Right lobe of liver (tissue), 4 donors: ENCODE measurements around the gene LHX4.

ENCODE experiments used
- POLR2A ChIP-seq: fragments of 450-650 bp; IDR thresholded peaks from one replicate; pipeline ENCODE4 v1.6.1; 2017; ENCODE audit warnings: antibody characterized with exemption, mild to moderate bottlenecking
- TF ChIP-seq, protein P1 (sequence below), 4 donors: fragments of 200-600 bp in 3 of 4; fragments of 450-650 bp in 1 of 4; IDR thresholded peaks; one replicate each; pipeline versions ENCODE4 v1.5.1 to v1.8.0; 2016 to 2022; ENCODE audit warnings: antibody characterized with exemption in 4 of 4, mild to moderate bottlenecking in 2 of 4
- donor health status: DM: no; HTN: no; CAD: no.
- donor health status: DM: no; HTN: no; CAD: no.
- donor health status: DM: no; HTN: yes; CAD: no.

DNA sequence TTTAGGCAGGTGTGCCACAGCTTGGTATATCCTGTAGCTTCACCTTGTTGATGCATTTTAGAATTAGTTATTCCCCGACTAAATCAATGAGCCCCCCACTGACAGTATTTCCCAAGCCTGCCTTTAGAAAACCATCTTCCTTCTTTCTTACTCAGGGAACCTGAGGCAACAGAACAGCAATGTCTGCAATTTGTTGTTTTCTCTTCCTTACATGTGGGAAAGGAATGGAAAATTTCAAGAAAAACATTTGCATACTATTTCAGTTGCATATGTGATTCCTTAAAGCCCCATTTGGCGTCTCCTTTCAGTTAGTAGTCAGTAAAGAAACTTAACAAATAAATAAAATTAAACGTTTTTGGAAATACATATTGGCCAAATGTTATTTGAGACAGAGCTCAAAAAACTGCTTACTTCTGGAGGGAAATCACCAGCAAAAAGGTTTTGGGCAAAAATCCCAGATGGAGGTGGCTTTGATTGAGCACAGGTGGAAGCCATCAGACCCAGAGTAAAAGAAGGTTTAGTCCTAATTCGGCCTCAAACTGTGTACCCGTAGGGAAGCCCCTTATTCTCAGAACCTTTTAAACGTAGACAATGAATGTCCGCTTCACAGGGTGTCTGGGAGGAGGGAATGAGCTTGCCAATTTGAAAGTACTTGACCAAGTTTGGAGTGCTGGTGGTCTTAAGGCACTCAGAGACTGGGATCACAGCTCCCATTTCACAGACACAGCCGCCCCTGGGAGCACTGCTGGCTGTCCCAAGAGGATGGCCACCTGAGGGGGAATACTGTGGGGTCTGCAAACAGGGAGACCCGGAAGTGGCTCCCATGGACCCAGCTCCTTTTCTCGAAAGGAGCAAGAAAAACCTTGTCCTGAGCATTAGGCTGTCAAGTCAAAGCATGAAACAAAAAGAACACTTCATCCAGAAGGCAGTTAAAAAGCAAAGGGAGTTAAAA is 9.4 kb downstream of the LHX4 start:
- TF ChIP-seq, protein P1, sequence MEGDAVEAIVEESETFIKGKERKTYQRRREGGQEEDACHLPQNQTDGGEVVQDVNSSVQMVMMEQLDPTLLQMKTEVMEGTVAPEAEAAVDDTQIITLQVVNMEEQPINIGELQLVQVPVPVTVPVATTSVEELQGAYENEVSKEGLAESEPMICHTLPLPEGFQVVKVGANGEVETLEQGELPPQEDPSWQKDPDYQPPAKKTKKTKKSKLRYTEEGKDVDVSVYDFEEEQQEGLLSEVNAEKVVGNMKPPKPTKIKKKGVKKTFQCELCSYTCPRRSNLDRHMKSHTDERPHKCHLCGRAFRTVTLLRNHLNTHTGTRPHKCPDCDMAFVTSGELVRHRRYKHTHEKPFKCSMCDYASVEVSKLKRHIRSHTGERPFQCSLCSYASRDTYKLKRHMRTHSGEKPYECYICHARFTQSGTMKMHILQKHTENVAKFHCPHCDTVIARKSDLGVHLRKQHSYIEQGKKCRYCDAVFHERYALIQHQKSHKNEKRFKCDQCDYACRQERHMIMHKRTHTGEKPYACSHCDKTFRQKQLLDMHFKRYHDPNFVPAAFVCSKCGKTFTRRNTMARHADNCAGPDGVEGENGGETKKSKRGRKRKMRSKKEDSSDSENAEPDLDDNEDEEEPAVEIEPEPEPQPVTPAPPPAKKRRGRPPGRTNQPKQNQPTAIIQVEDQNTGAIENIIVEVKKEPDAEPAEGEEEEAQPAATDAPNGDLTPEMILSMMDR (IDR thresholded peaks at IDR 0.05) = no peak
- TF ChIP-seq POLR2A = no peak
